Stimulated activated CD8-positive, alpha-beta memory T cell treated with anti-CD3 and anti-CD28 coated beads, Interleukin-2, amount 100 ng/mL, for 1 hour (primary cell): Measurements from ENCODE around the gene CLCN1.

ENCODE experiments used
- DNase-seq, 2 donors: peaks; one replicate each; pipeline ENCODE4 v3.0.0-alpha.2; 2020; ENCODE audit warnings: low read depth in 2 of 2

CLCN1 gene

GRCh38 chr7:143396625-143397556 lies 81.0 kb downstream of the CLCN1 start:
- DNase-seq = no peak

- DNase-seq = no peak
Observed at GRCh38 chr7:143397710-143398530, 82.0 kb downstream of the CLCN1 start.

- no peak for DNase-seq
Observed at GRCh38 chr7:143398616-143399015, 82.7 kb downstream of the CLCN1 start.

DNA sequence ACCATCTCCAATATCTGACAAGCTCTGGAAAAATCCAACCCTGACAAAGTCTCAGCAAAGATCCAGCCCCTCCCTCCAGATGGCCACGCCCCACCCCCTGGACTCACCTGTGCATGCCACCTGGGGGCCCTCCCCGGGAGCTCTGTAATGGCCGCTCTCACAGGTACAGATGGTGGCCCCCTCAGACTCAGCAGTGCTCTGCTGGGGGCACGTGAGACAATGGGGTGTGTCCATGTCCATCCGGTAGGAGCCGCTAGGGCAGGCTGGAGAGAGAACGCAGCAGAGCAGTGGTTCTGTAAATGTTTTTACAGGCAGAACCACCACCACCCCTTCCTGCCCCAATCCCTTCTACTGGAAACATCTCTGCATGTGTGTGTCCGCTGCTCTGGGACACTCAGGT lies 83.2 kb downstream of the CLCN1 start:
- DNase-seq = no peak

DNA sequence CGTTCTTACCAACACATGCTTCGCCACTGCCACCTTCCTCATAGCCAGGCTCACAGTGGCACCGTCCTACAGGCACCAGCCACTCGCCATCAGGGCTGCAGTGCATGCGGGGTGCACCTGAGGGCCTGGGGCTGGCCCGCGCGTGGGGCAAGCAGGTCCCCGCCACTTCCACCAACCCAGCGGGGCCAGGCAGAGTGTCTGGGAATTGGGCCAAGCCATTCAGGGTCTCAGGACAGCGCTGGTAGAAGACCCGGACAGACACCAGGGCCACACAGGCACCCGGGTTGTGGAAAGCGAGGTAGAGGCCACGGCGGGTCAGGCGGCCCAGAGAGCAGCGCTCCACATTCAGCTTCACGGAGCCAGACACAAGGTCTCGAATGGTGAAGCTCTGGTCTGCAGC lies 83.7 kb downstream of the CLCN1 start:
- no peak for DNase-seq

DNA sequence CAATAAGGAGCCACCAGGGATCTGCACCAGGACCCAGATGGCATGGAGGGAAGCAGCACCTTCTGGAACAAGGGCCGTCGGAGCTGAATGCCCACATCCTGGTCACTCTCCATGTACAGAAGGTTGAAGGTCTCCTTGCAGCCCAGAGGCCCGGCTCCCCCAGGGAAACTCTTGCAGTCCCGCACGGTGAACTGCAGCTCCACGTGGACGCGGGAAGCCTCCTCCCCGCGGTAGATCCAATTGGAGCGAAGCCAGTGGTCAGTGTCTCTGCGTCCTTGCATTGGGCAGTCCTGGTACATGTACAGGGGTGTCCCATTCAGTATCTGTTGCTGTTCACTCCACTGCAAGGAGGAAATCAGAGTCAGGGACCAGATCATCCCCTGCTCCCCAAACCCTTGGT lies 85.4 kb downstream of the CLCN1 start:
- DNase-seq = no peak
